GM23338 (cell line): ENCODE measurements around the gene RINL. TPM values are rescaled to one million over a fixed set of nuclear protein-coding genes. Genes with fewer than 3 reads are reported as not detected.

ENCODE experiments used
- ATAC-seq: fragments of 200-7000 bp; cut with Tn5 transposase; 3 replicates; pipeline ENCODE4 v1.9.1; 2020
- DNase-seq: peaks from one replicate; pipeline ENCODE4 v3.0.0-alpha.2; 2015; ENCODE audit warnings: low spot score
- H2AFZ ChIP-seq: fragments of 200-600 bp; sonication (generic); 2 replicates; pipeline ENCODE4 v1.8.0; 2016; ENCODE audit warnings: antibody characterized with exemption, mild to moderate bottlenecking, moderate library complexity
- H3F3A ChIP-seq: fragments of 200-600 bp; sonication (generic); replicated peaks from 2 replicates; pipeline ENCODE4 v1.8.0; 2017; ENCODE audit warnings: antibody characterized with exemption, mixed run types, low read depth
- H3K27ac ChIP-seq: fragments of 200-600 bp; sonication (generic); 2 replicates; pipeline ENCODE4 v1.6.1; 2016; ENCODE audit warnings: low read depth
- H3K27me3 ChIP-seq: fragments of 200-600 bp; sonication (generic); 2 replicates; pipeline ENCODE4 v1.8.0; 2016; ENCODE audit warnings: mild to moderate bottlenecking, mixed run types, moderate library complexity; ENCODE audit not compliant: insufficient read depth
- H3K36me3 ChIP-seq: fragments of 200-600 bp; sonication (generic); 2 replicates; pipeline ENCODE4 v1.8.0; 2016; ENCODE audit warnings: mild to moderate bottlenecking; ENCODE audit not compliant: insufficient read depth
- H3K4me1 ChIP-seq: fragments of 200-600 bp; sonication (generic); 2 replicates; pipeline ENCODE4 v1.8.0; 2016; ENCODE audit warnings: mild to moderate bottlenecking, moderate library complexity; ENCODE audit not compliant: insufficient read depth
- H3K4me2 ChIP-seq: fragments of 200-600 bp; sonication (generic); 2 replicates; pipeline ENCODE4 v1.7.1; 2017; ENCODE audit warnings: mixed run types
- H3K4me3 ChIP-seq: fragments of 200-600 bp; sonication (generic); 2 replicates; pipeline ENCODE4 v1.6.1; 2016; ENCODE audit warnings: mixed run types
- H3K79me2 ChIP-seq: fragments of 200-600 bp; sonication (generic); replicated peaks from 2 replicates; pipeline ENCODE4 v1.8.0; 2017; ENCODE audit warnings: mild to moderate bottlenecking; ENCODE audit not compliant: insufficient read depth
- H3K9me2 ChIP-seq: fragments of 200-600 bp; sonication (generic); 2 replicates; pipeline ENCODE4 v1.8.0; 2017; ENCODE audit not compliant: insufficient read depth
- H4K20me1 ChIP-seq: fragments of 200-600 bp; sonication (generic); replicated peaks from 2 replicates; pipeline ENCODE4 v1.8.0; 2017; ENCODE audit warnings: mild to moderate bottlenecking; ENCODE audit not compliant: insufficient read depth
- H3K27ac Mint-ChIP-seq: 2 replicates; pipeline ENCODE4 v1.8.0; 2020; ENCODE audit warnings: inconsistent platforms, mild to moderate bottlenecking, moderate library complexity, mixed read lengths
- H3K27me3 Mint-ChIP-seq: 3 replicates; pipeline ENCODE4 v1.8.0; 2022; ENCODE audit warnings: low read depth, mild to moderate bottlenecking, moderate library complexity, mixed read lengths, inconsistent platforms; ENCODE audit not compliant: insufficient read depth, poor library complexity
- H3K36me3 Mint-ChIP-seq: 3 replicates; pipeline ENCODE4 v1.8.0; 2021; ENCODE audit warnings: low read depth, mild to moderate bottlenecking, inconsistent platforms, moderate library complexity, mixed read lengths
- H3K4me1 Mint-ChIP-seq: 3 replicates; pipeline ENCODE4 v1.8.0; 2020; ENCODE audit warnings: mild to moderate bottlenecking, inconsistent platforms, mixed read lengths
- H3K4me3 Mint-ChIP-seq: 3 replicates; pipeline ENCODE4 v1.8.0; 2021; ENCODE audit warnings: moderate library complexity, mild to moderate bottlenecking, inconsistent platforms, mixed read lengths
- H3K9me3 Mint-ChIP-seq: 3 replicates; pipeline ENCODE4 v1.8.0; 2020; ENCODE audit warnings: moderate library complexity, mild to moderate bottlenecking, inconsistent platforms, mixed read lengths
- CREB1 ChIP-seq: fragments of 250-450 bp; sonication (Bioruptor Pico); IDR thresholded peaks from 2 replicates; pipeline ENCODE4 v1.5.0; 2020; ENCODE audit warnings: low read depth, mild to moderate bottlenecking, moderate library complexity
- CTCF ChIP-seq, 2 experiments: fragments of 200-600 bp in 1 of 2; sonication (generic) in 1 of 2; conservative IDR thresholded peaks; 2 replicates each; pipeline versions ENCODE4 v1.5.1 to v1.6.1; 2016 to 2017; ENCODE audit warnings: antibody characterized with exemption in 2 of 2, low read depth in 2 of 2, mild to moderate bottlenecking in 2 of 2, moderate library complexity in 1 of 2
- ETS1 ChIP-seq: IDR thresholded peaks from 2 replicates; pipeline ENCODE4 v1.6.1; 2016; ENCODE audit warnings: antibody characterized with exemption
- EZH2phosphoT487 ChIP-seq: fragments of 200-600 bp; sonication (generic); IDR thresholded peaks from one replicate; pipeline ENCODE4 v1.8.1; 2018; ENCODE audit warnings: antibody characterized with exemption; ENCODE audit not compliant: unreplicated experiment
- JUNB ChIP-seq: IDR thresholded peaks from one replicate; pipeline ENCODE4 v1.6.1; 2016; ENCODE audit warnings: antibody characterized with exemption; ENCODE audit not compliant: unreplicated experiment
- NANOG ChIP-seq: IDR thresholded peaks from 2 replicates; pipeline ENCODE4 v1.6.1; 2016; ENCODE audit warnings: antibody characterized with exemption, borderline replicate concordance
- POLR2AphosphoS5 ChIP-seq: IDR thresholded peaks from 2 replicates; pipeline ENCODE4 v1.6.1; 2016; ENCODE audit warnings: antibody characterized with exemption, low read depth
- polyA plus RNA-seq: library from polyadenylated mRNA; unstranded; fragments of >200 nt; fragmentation: Nextera tagmentation; extraction: Ambion mirVana; gene quantifications from 2 replicates; pipeline ENCODE4 v1.2.1, GENCODE V29; 2016
- total RNA-seq: library from RNA; depleted of rRNA; stranded (reverse); fragments of >200 nt; shearing (Covaris generic); gene quantifications from 2 replicates; pipeline ENCODE4 v1.2.3, GENCODE V29; 2014

Gene RINL
- total and polyA plus RNA-seq, 2 experiments from 2014 or later: 11.2 to 21.4 TPM

GRCh38 chr19:38879400-38879751, 1.3 kb upstream of the RINL start:
- Histone ChIP-seq H3K79me2 (no peaks in the 10 kb centered on the region), H3K36me3 (no peaks in the 10 kb centered on the region), H3K27ac (no peak overlapping the region), H3K4me2 (no peak overlapping the region), H3K4me3 (no peak overlapping the region), H3K27me3 (peaks cover 3% of the 10 kb centered on the region; the same call in 1 of the 2 replicates), H3K9me2 (no peaks in the 10 kb centered on the region), H2AFZ (no peak overlapping the region), H4K20me1 (no peaks in the 10 kb centered on the region), H3F3A (no peaks in the 10 kb centered on the region), H3K4me1 (peaks cover 17% of the 10 kb centered on the region)
- H3K27me3 Mint-ChIP-seq: peaks cover 8% of the 10 kb centered on the region
- H3K4me1 Mint-ChIP-seq: peaks cover 27% of the 10 kb centered on the region
- H3K27ac Mint-ChIP-seq: no peak overlapping the region
- DNase-seq (no peak), ATAC-seq (no peak)
- no peaks in the 10 kb centered on the region for H3K9me3 Mint-ChIP-seq
- TF ChIP-seq POLR2AphosphoS5 (no peak), CREB1 (no peak), ETS1 (no peak), NANOG (no peak), JUNB (no peak), EZH2phosphoT487 (no peak)
- H3K36me3 Mint-ChIP-seq: no peaks in the 10 kb centered on the region; the same call in 2 of the 3 replicates
- no peak overlapping the region for H3K4me3 Mint-ChIP-seq

GRCh38 chr19:38878575-38879399, 712 bp upstream of the RINL start:
- no peaks in the 10 kb centered on the region for H3F3A ChIP-seq
- no peaks in the 10 kb centered on the region for H3K9me2 ChIP-seq
- peaks cover 17% of the 10 kb centered on the region for H3K4me1 ChIP-seq
- H3K4me1 Mint-ChIP-seq: peaks cover 27% of the 10 kb centered on the region
- no peaks in the 10 kb centered on the region for H3K36me3 ChIP-seq
- H3K4me3 Mint-ChIP-seq: peak overlapping the region; percentile 38; the same call in 1 of the 3 replicates
- peak; percentile 41 for DNase-seq
- H3K4me3 ChIP-seq: no peak overlapping the region
- no peak overlapping the region for H3K27ac ChIP-seq
- H3K27me3 Mint-ChIP-seq: peaks cover 8% of the 10 kb centered on the region
- no peaks in the 10 kb centered on the region for H3K9me3 Mint-ChIP-seq
- no peaks in the 10 kb centered on the region for H4K20me1 ChIP-seq
- no peak for TF ChIP-seq NANOG
- peak; percentile 27 to 43 for TF ChIP-seq CTCF (conservative IDR thresholded peaks at IDR 0.05; ENCODE audit: low read depth in 2 of 2)
- H3K36me3 Mint-ChIP-seq: no peaks in the 10 kb centered on the region; the same call in 2 of the 3 replicates
- H3K27me3 ChIP-seq: peaks cover 3% of the 10 kb centered on the region; the same call in 1 of the 2 replicates
- H3K4me2 ChIP-seq: peak overlapping the region; percentile 32; the same call in 1 of the 2 replicates
- no peak overlapping the region for H2AFZ ChIP-seq
- ATAC-seq: peak; percentile 49
- peak overlapping the region; percentile 48; the same call in 1 of the 2 replicates for H3K27ac Mint-ChIP-seq
- no peaks in the 10 kb centered on the region for H3K79me2 ChIP-seq
